Activated naive CD8-positive, alpha-beta T cell treated with anti-CD3 and anti-CD28 coated beads, Interleukin-2, amount 50 U/mL, for 24 hours (primary cell): ENCODE results near the gene PACRGL.
A peak's percentile ranks its signal among the peaks of the same experiment; 100 is the strongest.
"Not testable (repeated sequence)": the region's sequence is repeated elsewhere in the genome, so short reads cannot be mapped to it uniquely, and the experiment has no call there.

ENCODE experiments used
- ATAC-seq: fragments of 150-1000 bp; cut with Tn5 transposase; one replicate; pipeline ENCODE4 v1.10.0; 2021
- DNase-seq: peaks from one replicate; pipeline ENCODE4 v3.0.0; 2021
- H3K27ac Mint-ChIP-seq: one replicate; pipeline ENCODE4 v1.8.0; 2021; ENCODE audit warnings: mild to moderate bottlenecking, mixed read lengths
- H3K27me3 Mint-ChIP-seq: one replicate; pipeline ENCODE4 v1.8.0; 2021; ENCODE audit warnings: mixed read lengths
- H3K36me3 Mint-ChIP-seq: one replicate; pipeline ENCODE4 v1.8.0; 2021; ENCODE audit warnings: low read depth, mixed read lengths
- H3K4me1 Mint-ChIP-seq: one replicate; pipeline ENCODE4 v1.8.0; 2021; ENCODE audit warnings: mixed read lengths
- H3K4me3 Mint-ChIP-seq: one replicate; pipeline ENCODE4 v1.8.0; 2021; ENCODE audit warnings: mild to moderate bottlenecking, moderate library complexity, mixed read lengths
- H3K9me3 Mint-ChIP-seq: one replicate; pipeline ENCODE4 v1.8.0; 2021; ENCODE audit warnings: mixed read lengths

The PACRGL gene

DNA sequence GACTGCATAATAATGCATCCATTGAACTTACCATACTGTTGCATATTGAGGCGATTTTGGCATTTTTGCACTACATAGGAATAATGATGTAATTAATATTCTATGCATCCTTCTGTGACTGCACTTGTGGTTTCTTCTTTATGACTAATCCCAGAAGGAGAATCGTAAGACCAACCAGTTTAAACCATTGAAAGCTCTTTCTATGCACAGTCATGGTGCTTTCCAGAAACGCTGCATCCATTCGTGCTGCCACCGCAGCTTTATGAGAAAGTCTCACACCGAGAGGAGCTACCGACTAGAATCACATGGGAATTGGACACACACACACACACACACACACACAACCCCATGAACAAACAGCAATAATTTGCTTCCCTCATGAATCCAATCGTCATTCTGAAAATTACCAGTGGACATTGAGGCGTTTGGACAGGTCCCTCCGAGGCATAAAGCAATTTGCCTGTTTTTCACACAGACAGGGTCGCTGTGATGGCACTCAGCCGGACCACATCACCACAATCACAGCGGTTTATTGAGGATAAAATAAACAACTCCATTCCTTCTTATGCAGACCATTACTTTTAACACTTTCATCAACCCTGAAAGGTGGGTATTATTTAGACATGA lies 64.2 kb downstream of the PACRGL start:
- no peak for DNase-seq
- Mint-ChIP-seq H3K9me3 (no peaks in the 10 kb centered on the region), H3K36me3 (no peaks in the 10 kb centered on the region), H3K27ac (no peak overlapping the region), H3K4me1 (no peaks in the 10 kb centered on the region), H3K4me3 (no peak overlapping the region), H3K27me3 (no peaks in the 10 kb centered on the region)
- ATAC-seq: no peak

GRCh38 chr4:20773144-20773997 lies 73.1 kb downstream of the PACRGL start:
- Mint-ChIP-seq H3K4me3 (no peak overlapping the region), H3K36me3 (no peaks in the 10 kb centered on the region), H3K9me3 (peaks cover 4% of the 10 kb centered on the region), H3K27me3 (no peaks in the 10 kb centered on the region), H3K27ac (no peak overlapping the region), H3K4me1 (no peaks in the 10 kb centered on the region)
- no peak for ATAC-seq
- DNase-seq: peak; percentile 18

DNA sequence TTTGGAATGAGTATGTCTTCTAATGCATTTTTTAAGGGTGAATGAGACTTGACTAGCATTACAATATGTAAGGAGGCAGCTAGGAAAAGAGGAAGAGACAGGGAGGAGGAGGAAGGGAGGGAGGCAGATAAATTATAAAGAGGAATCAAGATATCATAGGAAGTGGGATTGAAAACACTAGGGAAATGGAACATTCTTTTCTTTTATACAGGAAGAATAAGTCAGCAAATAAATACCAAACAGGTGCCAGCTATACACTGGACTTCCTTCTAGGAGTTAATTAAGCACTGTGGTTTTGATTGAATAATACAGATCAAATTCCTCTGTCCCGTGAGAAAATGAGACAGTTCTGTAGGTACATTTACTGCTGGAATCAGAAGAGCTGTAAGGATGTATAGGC lies 78.6 kb downstream of the PACRGL start:
- Mint-ChIP-seq H3K4me1 (no peaks in the 10 kb centered on the region), H3K27ac (no peak overlapping the region), H3K9me3 (peaks cover 34% of the 10 kb centered on the region), H3K4me3 (no peak overlapping the region), H3K27me3 (no peaks in the 10 kb centered on the region), H3K36me3 (peaks cover 4% of the 10 kb centered on the region)
- DNase-seq (no peak), ATAC-seq (no peak)

DNA sequence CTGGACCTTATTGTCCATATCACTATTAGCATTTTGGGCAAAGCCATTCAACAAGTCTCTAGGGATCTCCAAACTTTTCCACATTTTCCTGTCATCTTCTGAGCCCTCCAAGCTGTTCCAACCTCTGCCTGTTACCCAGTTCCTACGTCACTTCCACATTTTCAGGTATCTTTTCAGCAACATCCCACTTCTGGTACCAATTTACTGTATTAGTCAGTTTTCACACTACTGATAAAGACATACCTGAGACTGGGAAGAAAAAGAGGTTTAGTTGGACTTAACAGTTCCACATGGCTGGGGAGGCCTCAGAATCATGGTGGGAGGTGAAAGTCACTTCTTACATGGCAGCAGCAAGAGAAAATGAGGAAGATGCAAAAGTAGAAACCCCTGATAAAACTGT lies 82.9 kb downstream of the PACRGL start:
- H3K9me3 Mint-ChIP-seq: peaks cover 34% of the 10 kb centered on the region
- not testable (repeated sequence) for H3K36me3 Mint-ChIP-seq, H3K4me1 Mint-ChIP-seq, DNase-seq, H3K4me3 Mint-ChIP-seq, H3K27ac Mint-ChIP-seq, H3K27me3 Mint-ChIP-seq, ATAC-seq

DNA sequence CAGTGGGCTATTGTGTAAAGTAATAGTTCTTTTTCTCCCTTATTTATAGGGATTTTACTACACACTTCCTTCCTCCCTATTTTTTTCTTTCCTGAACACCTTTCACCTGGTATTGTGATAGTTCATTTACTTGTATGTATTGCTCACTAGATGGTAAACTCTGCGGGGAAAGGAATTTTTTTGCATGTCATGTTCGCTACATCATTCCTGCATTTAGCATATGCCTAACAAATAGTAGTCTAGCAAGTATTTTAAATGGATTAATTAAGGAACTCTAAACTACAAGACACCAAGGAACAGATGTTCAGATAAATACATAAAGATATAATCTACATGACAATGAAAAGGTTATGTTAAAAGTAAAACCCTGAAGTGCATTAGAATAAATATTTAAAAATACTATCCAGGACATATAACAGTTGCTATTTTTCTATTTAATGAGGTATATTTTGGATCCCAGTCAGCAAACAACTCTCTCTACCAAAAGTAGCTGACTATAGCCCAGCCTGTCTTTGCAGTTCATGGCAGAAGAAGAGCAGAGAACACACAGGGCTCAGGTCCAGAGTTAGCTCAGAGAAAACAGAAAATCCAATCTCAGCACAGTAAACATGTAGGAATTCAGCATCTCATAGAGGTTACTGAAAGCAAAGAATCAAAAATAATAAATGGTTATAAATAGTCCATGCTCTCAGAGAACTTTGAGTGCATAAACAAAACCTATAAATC lies 87.8 kb downstream of the PACRGL start:
- no peaks in the 10 kb centered on the region for H3K27me3 Mint-ChIP-seq
- no peak for ATAC-seq

More for the DNA sequence above, 87.8 kb downstream of the PACRGL start:
- no peak for DNase-seq
- peaks cover 8% of the 10 kb centered on the region for H3K9me3 Mint-ChIP-seq
- H3K4me1 Mint-ChIP-seq: no peaks in the 10 kb centered on the region
- H3K4me3 Mint-ChIP-seq: no peak overlapping the region
- no peak overlapping the region for H3K27ac Mint-ChIP-seq
- H3K36me3 Mint-ChIP-seq: no peaks in the 10 kb centered on the region
